HepG2 (cell line): ENCODE data around the gene HAPLN2.

Experiments
- ATF7 ChIP-seq, 2 experiments: fragments of 450-650 bp in 1 of 2; sonication (generic) in 1 of 2; formaldehyde crosslinking in 1 of 2; IDR thresholded peaks; 2 replicates each; pipeline versions ENCODE4 v1.4.0 to v1.6.1; 2016 to 2020; ENCODE audit warnings: antibody characterized with exemption in 1 of 2, mild to moderate bottlenecking in 1 of 2, missing genetic modification reagents in 1 of 2
- BHLHE40 ChIP-seq: IDR thresholded peaks from 2 replicates; pipeline ENCODE4 v1.6.1; 2011; ENCODE audit warnings: low read length, improper control_type of control experiment
- CTCF ChIP-seq: sonication (generic); formaldehyde crosslinking; IDR thresholded peaks from 2 replicates; pipeline ENCODE4 v1.5.0; 2020; ENCODE audit warnings: mild to moderate bottlenecking, missing genetic modification reagents, moderate library complexity
- HDAC2 ChIP-seq: sonication (generic); formaldehyde crosslinking; IDR thresholded peaks from 2 replicates; pipeline ENCODE4 v1.4.0; 2020; ENCODE audit warnings: missing genetic modification reagents
- SAFB2 ChIP-seq: sonication (generic); formaldehyde crosslinking; IDR thresholded peaks from 2 replicates; pipeline ENCODE4 v1.5.1; 2020; ENCODE audit warnings: missing genetic modification reagents, low read depth, mild to moderate bottlenecking, borderline replicate concordance
- TEF ChIP-seq: sonication (generic); formaldehyde crosslinking; IDR thresholded peaks from 2 replicates; pipeline ENCODE4 v1.5.0; 2020; ENCODE audit warnings: missing genetic modification reagents
- TRIM24 ChIP-seq: sonication (generic); formaldehyde crosslinking; IDR thresholded peaks from 2 replicates; pipeline ENCODE4 v1.8.0; 2022; ENCODE audit warnings: mild to moderate bottlenecking, missing genetic modification reagents
- ZBTB20 ChIP-seq: sonication (generic); formaldehyde crosslinking; IDR thresholded peaks from 2 replicates; pipeline ENCODE4 v1.8.1; 2023; ENCODE audit warnings: missing genetic modification reagents, low read depth, mild to moderate bottlenecking, borderline replicate concordance
- ZNF12 ChIP-seq: sonication (generic); formaldehyde crosslinking; IDR thresholded peaks from 2 replicates; pipeline ENCODE4 v1.5.0; 2020; ENCODE audit warnings: missing genetic modification reagents

DNA sequence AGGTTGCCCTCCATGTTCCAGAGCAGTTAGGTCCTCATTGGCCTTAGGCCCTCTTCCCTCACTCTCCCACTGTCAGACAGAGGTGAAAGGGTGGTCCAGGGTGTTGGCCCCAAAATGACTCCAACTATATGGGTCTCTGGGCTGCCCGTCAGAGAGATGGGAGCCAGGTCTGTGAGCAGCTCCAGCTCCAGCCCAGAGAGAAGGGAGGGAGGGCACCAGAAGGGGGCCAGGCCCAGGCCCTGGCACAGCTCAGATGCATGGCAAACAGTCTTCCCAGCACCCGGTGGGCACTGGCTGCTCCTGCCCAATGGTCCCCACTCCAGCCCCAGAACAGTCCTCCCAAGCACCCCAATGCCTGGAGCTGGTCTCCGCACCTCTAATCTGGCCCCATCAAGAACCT is 24.9 kb downstream of the HAPLN2 start:
- TF ChIP-seq ZNF12 (CRISPR knock-in tag) = no peak
- no peak for TF ChIP-seq BHLHE40
- no peak for TF ChIP-seq ATF7 (IDR thresholded peaks at IDR 0.05)
- no peak for TF ChIP-seq ATF7 (CRISPR knock-in tag; IDR thresholded peaks at IDR 0.05)
- no peak for TF ChIP-seq CTCF (CRISPR knock-in tag)
- TF ChIP-seq ZBTB20 (CRISPR knock-in tag) = no peak
- TF ChIP-seq TRIM24 (CRISPR knock-in tag) = no peak
- no peak for TF ChIP-seq SAFB2 (CRISPR knock-in tag)
- TF ChIP-seq TEF = no peak
- TF ChIP-seq HDAC2 (CRISPR knock-in tag) = no peak
